Mucosa of rectum (tissue), 2 donors: ENCODE measurements around the gene CFDP1.

Experiments used
- H3K27ac ChIP-seq, 2 donors: one replicate each; pipeline ENCODE4 v1.7.0; 2013; ENCODE audit warnings: inconsistent platforms in 2 of 2, low read depth in 2 of 2, low read length in 2 of 2
- H3K27me3 ChIP-seq, 2 donors: one replicate each; pipeline ENCODE4 v1.7.0; 2013; ENCODE audit warnings: low read length in 2 of 2; ENCODE audit not compliant: control insufficient read depth in 2 of 2, insufficient read depth in 2 of 2
- H3K36me3 ChIP-seq, 2 donors: one replicate each; pipeline ENCODE4 v1.7.0; 2013; ENCODE audit warnings: low read length in 2 of 2; ENCODE audit not compliant: control insufficient read depth in 2 of 2, insufficient read depth in 2 of 2
- H3K4me1 ChIP-seq, 2 donors: one replicate each; pipeline ENCODE4 v1.7.0; 2013; ENCODE audit warnings: low read length in 2 of 2, mild to moderate bottlenecking in 1 of 2; ENCODE audit not compliant: control insufficient read depth in 2 of 2, insufficient read depth in 2 of 2
- H3K4me3 ChIP-seq, 2 donors: one replicate each; pipeline ENCODE4 v1.7.0; 2013; ENCODE audit warnings: low read length in 2 of 2
- H3K9ac ChIP-seq, 2 donors: one replicate each; pipeline ENCODE4 v1.7.0; 2013; ENCODE audit warnings: low read length in 2 of 2, low read depth in 1 of 2, mild to moderate bottlenecking in 1 of 2
- H3K9me3 ChIP-seq, 2 donors: one replicate each; pipeline ENCODE4 v1.7.0; 2013; ENCODE audit warnings: low read length in 2 of 2; ENCODE audit not compliant: control insufficient read depth in 2 of 2
- donor health status: healthy.
- donor health status: Normal muscosa, but diverticular disease.

CFDP1 gene

DNA sequence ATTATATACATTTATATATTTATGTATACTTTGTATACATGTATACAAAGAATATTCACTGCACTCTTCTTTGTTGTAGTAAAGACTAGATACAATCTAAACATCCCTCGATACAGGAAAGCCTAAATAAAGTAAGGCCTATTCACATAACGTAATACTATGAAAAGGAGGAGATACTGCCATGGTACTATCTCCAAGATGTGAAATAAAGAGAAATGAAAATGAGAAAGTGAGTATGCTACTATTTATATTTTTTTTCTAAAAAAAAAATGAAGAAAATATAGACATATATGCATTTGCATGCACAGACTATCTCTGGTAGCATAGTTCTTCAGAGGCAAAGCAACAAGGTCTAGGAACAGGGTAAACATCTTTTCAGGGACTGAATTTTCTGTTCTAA is 19.4 kb downstream of the CFDP1 start:
- Histone ChIP-seq H3K9ac (no peak overlapping the region), H3K9me3 (no peaks in the 10 kb centered on the region), H3K27ac (no peak overlapping the region), H3K27me3 (no peaks in the 10 kb centered on the region), H3K36me3 (peaks cover 11 to 14% of the 10 kb centered on the region in 2 donors), H3K4me3 (no peak overlapping the region), H3K4me1 (no peaks in the 10 kb centered on the region)

DNA sequence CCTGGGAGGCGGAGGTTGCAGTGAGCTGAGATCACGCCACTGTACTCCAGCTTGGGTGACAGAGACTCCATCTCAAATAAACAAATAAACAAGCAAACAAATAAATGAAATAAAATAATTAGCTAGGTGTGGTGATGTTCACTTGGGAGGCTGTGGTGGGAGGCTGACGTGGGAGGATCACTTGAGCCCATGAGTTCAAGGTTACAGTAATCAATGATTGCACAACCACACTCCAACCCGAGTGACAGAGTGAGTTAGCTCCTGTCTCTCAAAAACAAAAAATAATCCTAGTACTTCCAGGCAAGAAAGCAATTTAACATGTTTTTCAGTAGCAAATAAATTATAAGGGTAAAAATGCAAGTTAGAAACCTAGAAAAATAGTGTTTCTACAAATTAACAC is 26.4 kb downstream of the CFDP1 start:
- Histone ChIP-seq H3K36me3 (peaks cover 7 to 10% of the 10 kb centered on the region in 2 donors), H3K4me3 (no peak overlapping the region), H3K27me3 (no peaks in the 10 kb centered on the region), H3K9me3 (no peaks in the 10 kb centered on the region), H3K27ac (no peak overlapping the region), H3K4me1 (peaks cover 6 to 7% of the 10 kb centered on the region in 2 donors), H3K9ac (no peak overlapping the region)

DNA sequence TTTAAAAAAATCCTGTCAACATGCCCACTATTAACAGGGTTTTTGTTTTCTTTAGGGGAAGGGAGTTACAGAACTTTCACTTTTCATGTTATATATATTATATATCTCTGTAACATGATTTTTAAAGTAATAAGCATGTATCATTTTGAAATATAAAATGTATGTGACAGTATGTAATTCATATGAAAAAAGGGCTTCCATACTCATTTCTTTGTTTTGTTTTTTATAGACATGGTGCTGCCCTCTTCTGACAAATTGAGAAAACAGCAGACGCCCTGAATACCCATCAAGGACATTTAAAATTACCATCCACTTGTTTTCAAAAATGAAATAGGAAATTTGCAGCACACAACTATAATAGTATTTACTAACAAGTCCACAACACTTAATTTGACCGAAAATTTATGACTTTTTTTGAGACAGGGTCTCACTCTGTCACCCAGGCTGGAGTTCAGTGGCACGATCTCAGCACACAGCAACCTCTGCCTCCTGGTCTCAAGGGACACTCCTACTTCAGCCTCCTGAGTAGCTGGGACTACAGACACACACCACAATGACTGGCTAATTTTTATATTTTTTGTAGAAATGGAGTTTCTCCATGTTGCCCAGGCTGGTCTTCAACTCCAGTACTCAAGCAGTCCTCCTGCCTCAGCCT is 30.4 kb downstream of the CFDP1 start:
- no peak overlapping the region for H3K27ac ChIP-seq
- H3K36me3 ChIP-seq, result peaks cover 2 to 3% of the 10 kb centered on the region in 2 donors
- H3K4me1 ChIP-seq, result peaks cover 10 to 11% of the 10 kb centered on the region in 2 donors
- no peak overlapping the region for H3K4me3 ChIP-seq
- H3K9me3 ChIP-seq, result no peaks in the 10 kb centered on the region
- no peaks in the 10 kb centered on the region for H3K27me3 ChIP-seq
- no peak overlapping the region for H3K9ac ChIP-seq

DNA sequence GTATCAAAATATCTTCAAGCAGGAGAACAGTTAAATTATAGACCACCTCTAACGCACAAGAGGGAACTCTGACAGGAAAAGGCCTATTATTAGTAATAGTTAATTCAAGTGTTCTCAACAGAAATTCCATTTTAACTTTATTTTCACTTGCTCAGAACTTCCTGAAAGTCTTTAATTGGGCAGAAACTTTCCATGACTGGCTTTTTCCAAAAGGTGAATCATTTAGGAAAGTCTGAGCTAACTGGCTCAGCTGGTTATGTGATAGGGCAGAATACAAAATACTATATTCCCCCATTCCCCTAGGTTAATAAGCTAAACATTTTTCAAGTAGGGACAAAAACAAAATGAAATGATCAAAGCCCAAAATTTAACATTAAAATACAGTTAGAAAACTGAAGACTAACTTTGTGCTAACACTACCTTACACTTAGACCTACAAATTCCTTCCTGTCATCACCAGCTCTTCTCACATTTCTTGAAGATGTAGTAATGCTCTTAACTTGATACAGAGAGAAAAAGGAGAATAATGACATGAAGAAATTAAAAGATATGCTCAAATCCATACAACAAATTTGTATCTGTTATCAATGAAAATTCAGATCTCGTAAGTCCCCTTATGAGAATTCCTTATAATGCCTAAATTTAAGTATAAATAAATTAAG is 31.0 kb downstream of the CFDP1 start:
- H3K27me3 ChIP-seq, result no peaks in the 10 kb centered on the region
- no peaks in the 10 kb centered on the region for H3K9me3 ChIP-seq
- H3K27ac ChIP-seq, result peak overlapping the region; percentile 66 to 76
- H3K36me3 ChIP-seq, result peaks cover 2 to 3% of the 10 kb centered on the region in 2 donors
- H3K4me1 ChIP-seq, result peaks cover 10 to 11% of the 10 kb centered on the region in 2 donors
- no peak overlapping the region for H3K4me3 ChIP-seq
- no peak overlapping the region for H3K9ac ChIP-seq

DNA sequence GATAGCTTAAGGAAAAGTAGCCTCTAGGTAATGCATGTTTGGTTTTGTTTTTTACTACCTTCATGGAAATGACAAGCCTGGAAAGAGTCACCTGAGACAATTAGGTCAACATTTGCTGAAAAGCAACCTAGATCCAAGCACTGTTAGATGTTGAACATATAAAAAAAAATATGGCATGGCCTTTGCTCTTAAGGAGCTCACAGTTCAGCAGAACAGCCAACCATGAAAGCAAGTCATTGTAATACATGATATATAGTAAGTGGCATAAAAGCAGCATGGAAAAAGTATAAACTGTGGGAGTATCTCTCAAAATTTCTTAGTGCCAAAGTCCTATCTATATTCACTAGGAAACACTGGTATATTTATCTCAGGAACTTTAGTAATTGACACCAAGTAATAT is 31.6 kb downstream of the CFDP1 start:
- Histone ChIP-seq H3K4me1 (peaks cover 10 to 11% of the 10 kb centered on the region in 2 donors), H3K27me3 (no peaks in the 10 kb centered on the region), H3K36me3 (peaks cover 2 to 3% of the 10 kb centered on the region in 2 donors), H3K27ac (peak overlapping the region; percentile 66 to 76), H3K4me3 (no peak overlapping the region), H3K9ac (no peak overlapping the region), H3K9me3 (no peaks in the 10 kb centered on the region)

DNA sequence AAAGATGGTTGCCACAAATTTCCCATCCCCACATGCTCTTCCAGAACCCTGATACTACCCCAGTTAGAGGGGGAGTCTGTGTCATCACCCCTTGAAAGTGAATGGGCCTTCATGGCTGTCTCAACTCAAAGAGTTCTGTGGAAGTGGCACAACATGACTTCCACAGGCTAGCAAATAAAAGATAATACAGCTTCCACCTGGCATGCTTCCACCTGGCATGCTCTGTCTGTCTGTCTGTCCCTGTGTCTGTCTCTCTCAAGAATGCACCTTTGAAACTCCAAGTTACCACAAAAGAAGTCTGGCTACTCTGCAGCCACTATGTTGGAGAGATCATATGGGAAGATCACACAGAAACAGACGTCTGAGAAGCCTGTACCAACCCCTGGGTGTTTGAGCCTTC is 35.0 kb downstream of the CFDP1 start:
- H3K36me3 ChIP-seq, result peaks cover 7 to 9% of the 10 kb centered on the region in 2 donors
- H3K27me3 ChIP-seq, result no peaks in the 10 kb centered on the region
- no peak overlapping the region for H3K4me3 ChIP-seq
- H3K9ac ChIP-seq, result no peak overlapping the region
- no peak overlapping the region for H3K27ac ChIP-seq
- H3K9me3 ChIP-seq, result no peaks in the 10 kb centered on the region
- H3K4me1 ChIP-seq, result peaks cover 10 to 11% of the 10 kb centered on the region in 2 donors

DNA sequence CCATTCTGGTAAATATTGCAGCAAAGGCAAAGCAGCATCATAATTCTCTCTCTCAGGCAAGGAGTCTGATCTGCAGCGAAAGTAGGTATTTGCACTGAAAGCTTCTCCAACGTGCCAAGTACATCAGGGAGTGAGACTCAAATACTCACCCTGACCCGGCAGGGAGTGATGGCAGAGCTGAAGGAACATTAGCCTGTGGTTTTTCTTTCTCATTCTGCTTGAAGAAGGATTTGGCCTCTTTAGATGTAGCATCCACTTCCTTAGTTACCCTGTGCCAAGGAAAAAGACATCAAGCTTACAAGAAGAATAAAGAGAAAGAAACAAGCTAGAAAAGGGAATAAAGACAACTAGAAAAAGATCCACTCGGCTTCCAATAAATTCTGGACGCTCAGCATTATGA is 38.4 kb downstream of the CFDP1 start:
- Histone ChIP-seq H3K27ac (no peak overlapping the region), H3K36me3 (peaks cover 12 to 25% of the 10 kb centered on the region in 2 donors), H3K4me3 (no peak overlapping the region)

DNA sequence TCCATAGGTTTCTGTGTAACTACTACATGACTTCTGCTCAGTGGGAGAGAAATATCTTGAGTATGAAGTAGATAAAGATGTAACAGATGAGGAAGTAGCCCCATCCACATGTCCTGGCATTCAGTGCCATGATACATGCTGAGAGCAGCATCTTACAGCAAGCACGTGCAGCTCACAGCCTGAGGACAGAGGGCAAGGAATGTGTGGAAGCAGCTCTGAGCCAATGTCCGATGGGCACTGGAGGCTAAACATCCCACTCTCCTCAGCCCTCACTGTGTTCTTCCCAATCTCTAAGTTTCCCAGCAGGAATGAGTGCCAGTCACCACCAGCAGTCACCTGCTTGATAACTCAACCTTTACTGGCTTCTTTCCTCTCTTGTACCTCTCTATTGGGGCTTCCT is 40.4 kb downstream of the CFDP1 start:
- Histone ChIP-seq H3K9ac (no peak overlapping the region), H3K9me3 (no peaks in the 10 kb centered on the region), H3K4me3 (no peak overlapping the region), H3K36me3 (peaks cover 12 to 25% of the 10 kb centered on the region in 2 donors), H3K27me3 (no peaks in the 10 kb centered on the region), H3K27ac (no peak overlapping the region), H3K4me1 (no peaks in the 10 kb centered on the region)

More for the DNA sequence above, 38.4 kb downstream of the CFDP1 start:
- no peaks in the 10 kb centered on the region for H3K4me1 ChIP-seq
- no peaks in the 10 kb centered on the region for H3K27me3 ChIP-seq
- H3K9me3 ChIP-seq, result no peaks in the 10 kb centered on the region
- no peak overlapping the region for H3K9ac ChIP-seq

DNA sequence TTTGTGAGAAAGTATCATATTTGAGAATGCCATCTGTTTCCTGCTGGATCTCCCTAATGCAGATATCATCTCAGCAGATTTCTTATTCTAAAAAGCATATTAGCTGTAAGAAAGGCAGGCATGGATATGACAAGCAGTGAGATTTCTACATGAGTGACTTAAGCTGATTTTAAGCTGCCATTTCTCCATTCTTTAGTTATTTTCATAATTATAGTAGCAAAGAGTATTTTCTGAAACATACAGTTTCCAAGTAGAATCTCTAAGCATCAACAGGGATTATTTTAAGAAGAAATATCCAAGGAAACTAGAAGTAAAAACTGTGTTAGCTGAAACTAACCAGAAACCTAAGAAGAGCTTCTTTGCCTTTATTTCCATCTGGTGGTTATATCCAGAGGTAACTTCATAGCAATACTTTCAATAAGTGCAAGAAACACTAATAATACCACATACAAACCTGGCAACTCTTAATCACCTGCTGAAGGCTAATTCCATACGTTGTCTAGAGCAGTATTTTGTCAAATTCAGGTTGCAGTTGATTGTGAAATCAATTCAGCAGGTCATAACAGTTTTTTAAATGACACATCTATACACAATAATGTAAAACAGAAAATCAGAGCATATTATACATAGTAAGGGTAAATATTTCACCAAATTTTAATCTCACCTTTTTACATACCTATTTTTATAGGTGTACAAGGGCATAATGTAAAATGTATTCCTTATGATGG is 42.2 kb downstream of the CFDP1 start:
- no peak overlapping the region for H3K27ac ChIP-seq

DNA sequence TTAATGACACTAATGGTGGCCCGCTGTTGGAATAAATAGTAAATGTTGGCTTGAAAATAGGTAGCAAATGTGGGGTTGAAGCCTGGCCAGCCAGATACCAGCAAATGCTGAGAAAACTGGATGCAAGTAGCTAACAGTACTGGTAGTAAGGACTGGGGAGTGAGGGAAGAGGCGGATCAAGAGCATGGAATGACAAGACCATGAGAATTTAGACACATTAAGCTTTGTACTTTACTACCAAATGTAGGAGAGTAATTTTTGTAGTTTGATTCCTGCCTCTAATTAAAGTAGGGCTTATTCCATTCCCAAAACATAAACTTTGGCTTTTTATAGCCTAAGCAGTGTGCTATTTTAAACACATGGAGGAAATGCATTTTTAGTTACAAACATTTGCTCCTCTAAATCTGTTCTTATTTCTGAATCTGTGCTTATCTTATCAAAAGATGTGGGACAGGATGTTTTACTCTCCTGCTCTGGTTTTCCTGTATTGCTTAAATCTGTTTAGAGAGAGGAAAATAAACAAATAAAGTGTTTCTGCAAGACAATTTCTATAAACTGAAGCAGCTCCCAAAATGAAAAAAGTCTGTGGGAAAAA is 44.1 kb downstream of the CFDP1 start:
- Histone ChIP-seq H3K4me3 (no peak overlapping the region), H3K9ac (no peak overlapping the region), H3K27me3 (no peaks in the 10 kb centered on the region), H3K4me1 (peaks cover 0 to 2% of the 10 kb centered on the region in 2 donors), H3K27ac (no peak overlapping the region), H3K36me3 (peaks cover 8 to 23% of the 10 kb centered on the region in 2 donors), H3K9me3 (no peaks in the 10 kb centered on the region)

More for the DNA sequence above, 42.2 kb downstream of the CFDP1 start:
- Histone ChIP-seq H3K36me3 (peaks cover 12 to 29% of the 10 kb centered on the region in 2 donors), H3K4me1 (no peaks in the 10 kb centered on the region), H3K9ac (no peak overlapping the region), H3K9me3 (no peaks in the 10 kb centered on the region), H3K27me3 (no peaks in the 10 kb centered on the region), H3K4me3 (no peak overlapping the region)
